Activated CD8-positive, alpha-beta memory T cell treated with anti-CD3 and anti-CD28 coated beads, Interleukin-2, amount 10 ng/mL, durations not matched to agents 7 days and 5 days (primary cell): ENCODE data around the gene RBAK. TPM values are rescaled to one million over a fixed set of nuclear protein-coding genes. Genes with fewer than 3 reads are reported as not detected.

Experiments used
- ATAC-seq: fragments of 150-1000 bp; cut with Tn5 transposase; one replicate; pipeline ENCODE4 v1.10.0; 2021; ENCODE audit warnings: moderate library complexity
- CTCF ChIA-PET: fragments of 350-600 bp; sonication (Branson Sonifier 250); formaldehyde crosslinking; loops from one replicate; lab custom pipeline; 2021; ENCODE audit warnings: antibody characterized with exemption; lab: Charles Lee
- DNase-seq: peaks from one replicate; pipeline ENCODE4 v3.0.0-alpha.2; 2020
- H3K27ac Mint-ChIP-seq: one replicate; pipeline ENCODE4 v1.8.0; 2021; ENCODE audit warnings: mild to moderate bottlenecking, mixed read lengths
- H3K27me3 Mint-ChIP-seq: one replicate; pipeline ENCODE4 v1.8.0; 2021; ENCODE audit warnings: mixed read lengths
- H3K36me3 Mint-ChIP-seq: one replicate; pipeline ENCODE4 v1.8.0; 2021; ENCODE audit warnings: mild to moderate bottlenecking, mixed read lengths
- H3K4me1 Mint-ChIP-seq: one replicate; pipeline ENCODE4 v1.8.0; 2021; ENCODE audit warnings: mixed read lengths
- H3K4me3 Mint-ChIP-seq: one replicate; pipeline ENCODE4 v1.8.0; 2021; ENCODE audit warnings: mild to moderate bottlenecking, moderate library complexity, mixed read lengths
- H3K9me3 Mint-ChIP-seq: one replicate; pipeline ENCODE4 v1.8.0; 2022; ENCODE audit warnings: low read depth, mixed read lengths
- total RNA-seq, 2 experiments: library from RNA; stranded (reverse); gene quantifications; one replicate each; pipeline ENCODE4 v1.2.3, GENCODE V29; 2021

Gene RBAK
- total RNA-seq, 2 experiments from 2014 or later, result 11.0 to 11.9 TPM

DNA sequence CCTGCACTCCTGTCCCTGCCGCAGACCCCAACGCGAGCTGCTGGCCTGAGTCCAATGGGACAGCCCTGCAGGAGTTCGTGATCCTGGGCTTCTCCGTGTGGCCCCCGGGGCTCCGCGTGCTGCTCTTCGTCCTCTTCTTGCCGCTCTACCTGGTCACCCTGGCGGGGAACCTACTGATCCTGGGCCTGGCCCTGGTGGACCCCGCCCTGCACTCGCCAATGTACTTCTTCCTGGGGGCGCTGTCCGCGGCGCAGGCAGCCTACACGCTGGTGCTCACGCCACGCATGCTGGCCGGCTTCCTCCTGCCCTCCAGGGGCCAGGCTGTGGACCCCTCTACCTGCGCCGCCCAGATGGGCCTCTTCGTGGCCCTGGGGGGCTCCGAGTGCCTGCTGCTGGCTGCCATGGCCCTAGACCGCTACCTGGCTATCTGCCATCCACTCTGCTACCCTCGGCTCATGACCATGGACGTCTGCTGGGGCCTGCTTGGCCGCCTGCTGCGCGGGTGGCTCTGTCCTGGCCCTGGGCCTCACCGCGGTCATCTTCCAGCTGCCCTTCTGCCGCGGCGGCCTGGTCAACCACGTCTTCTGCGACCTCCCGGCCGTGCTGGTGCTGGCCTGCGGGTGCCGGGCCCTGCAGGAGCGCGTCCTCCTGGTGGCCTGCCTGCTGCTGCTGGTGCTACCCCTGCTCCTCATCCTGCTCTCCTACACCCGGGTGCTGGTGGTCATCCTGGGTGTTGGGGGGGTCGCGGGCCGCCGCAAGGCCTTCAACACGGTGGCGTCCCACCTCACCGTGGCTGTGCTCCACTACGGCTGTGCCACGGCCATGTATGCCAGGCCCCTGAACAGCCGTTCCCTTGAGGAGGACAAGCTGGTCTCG lies 71.7 kb downstream of the RBAK start:
- CTCF ChIA-PET, result no interaction called here
- H3K9me3 Mint-ChIP-seq, result no peaks in the 10 kb centered on the region
- H3K4me3 Mint-ChIP-seq, result no peak overlapping the region
- H3K4me1 Mint-ChIP-seq, result no peaks in the 10 kb centered on the region
- DNase-seq (no peak), ATAC-seq (no peak)
- H3K36me3 Mint-ChIP-seq, result no peaks in the 10 kb centered on the region
- no peak overlapping the region for H3K27ac Mint-ChIP-seq
- no peaks in the 10 kb centered on the region for H3K27me3 Mint-ChIP-seq

Other genes starting within 250 kb of the RBAK start
- gene PAPOLB, start 183.8 kb upstream of the RBAK start, total RNA-seq, result under 1 TPM in 1 of 2 experiments, not detected in 1; 0.06 TPM
- gene RADIL, start 162.1 kb upstream of the RBAK start, total RNA-seq, result under 1 TPM in 1 of 2 experiments, not detected in 1; 0.12 TPM
- not detected for gene MMD2, start 86.7 kb upstream of the RBAK start, total RNA-seq
- 10 to 100 TPM; 44.0 to 49.7 TPM for gene WIPI2, start 144.4 kb downstream of the RBAK start, total RNA-seq
- gene SLC29A4, start 237.1 kb downstream of the RBAK start, total RNA-seq, result under 1 TPM; 0.26 to 0.76 TPM